ENCODE measurements around the gene ZNF746. TPM values are rescaled to one million over a fixed set of nuclear protein-coding genes. Genes with fewer than 3 reads are reported as not detected.
"Not testable (repeated sequence)": the region's sequence is repeated elsewhere in the genome, so short reads cannot be mapped to it uniquely, and the experiment has no call there.

ZNF746 gene
- total RNA-seq, 4 donors from 2014 or later = 15.8 to 50.4 (median 33.1) TPM

- Histone ChIP-seq H3K9me3 (no peaks in the 10 kb centered on the region), H3K36me3 (peaks cover 0 to 55% (median 22%) of the 10 kb centered on the region in 4 donors), H3K27me3 (no peaks in the 10 kb centered on the region), H3K4me3 (no peak overlapping the region), H3K4me1 (no peaks in the 10 kb centered on the region), H3K27ac (no peak overlapping the region)
- no peak for DNase-seq
- intact Hi-C loops (cut with DNase I; ENCODE audit: low total_unique reads) = no loop called here
- 98% methylated on average over 6 of the region's 6 CpGs; no CpG with 5 or more reads in 1 of the 2 donors for WGBS, 2 donors (ENCODE audit: low coverage in 1 of 2)
- TF ChIP-seq EP300 (IDR thresholded peaks at IDR 0.05; ENCODE audit: low read depth) (no peak), POLR2A (IDR thresholded peaks at IDR 0.05) (no peak), CTCF (IDR thresholded peaks at IDR 0.05) (no peak), POLR2AphosphoS5 (IDR thresholded peaks at IDR 0.05) (no peak)
- in situ Hi-C loops (cut with MboI; ENCODE audit: low pct_ligation_motif_present in 1 of 4, low pct_unique_long_range_greater_than_20kb in 1 of 4, low sequenced_read_pairs in 3 of 4) = no loop called here
These were observed 47.7 kb downstream of the ZNF746 start for GRCh38 chr7:149449897-149450296.

- no peak overlapping the region for H3K4me3 ChIP-seq
- no peak for TF ChIP-seq CTCF (IDR thresholded peaks at IDR 0.05)
- TF ChIP-seq POLR2AphosphoS5 (IDR thresholded peaks at IDR 0.05) = no peak
- no peak for TF ChIP-seq POLR2A (IDR thresholded peaks at IDR 0.05)
- no peak for TF ChIP-seq EP300 (IDR thresholded peaks at IDR 0.05; ENCODE audit: low read depth)
- WGBS, 2 donors (ENCODE audit: low coverage in 1 of 2) = 90 to 100% methylated on average over 1 to 8 of the region's 8 CpGs
- H3K27ac ChIP-seq = no peak overlapping the region
- H3K36me3 ChIP-seq = peaks cover 0 to 46% (median 22%) of the 10 kb centered on the region in 4 donors
- no peaks in the 10 kb centered on the region for H3K27me3 ChIP-seq
- DNase-seq = no peak
- intact Hi-C loops (cut with DNase I; ENCODE audit: low total_unique reads) = no loop called here
- in situ Hi-C loops (cut with MboI; ENCODE audit: low pct_ligation_motif_present in 1 of 4, low pct_unique_long_range_greater_than_20kb in 1 of 4, low sequenced_read_pairs in 3 of 4) = no loop called here
- no peaks in the 10 kb centered on the region for H3K9me3 ChIP-seq
- no peaks in the 10 kb centered on the region for H3K4me1 ChIP-seq
These were observed 48.6 kb downstream of the ZNF746 start for GRCh38 chr7:149448961-149449360.

- intact Hi-C loops (cut with DNase I; ENCODE audit: low total_unique reads); DNase-seq; H3K27me3 ChIP-seq; in situ Hi-C loops (cut with MboI; ENCODE audit: low pct_ligation_motif_present in 1 of 4, low pct_unique_long_range_greater_than_20kb in 1 of 4, low sequenced_read_pairs in 3 of 4); H3K4me1 ChIP-seq; H3K9me3 ChIP-seq; H3K4me3 ChIP-seq; H3K27ac ChIP-seq: not testable (repeated sequence)
- 97 to 100% methylated on average over 9 to 11 of the region's 11 CpGs for WGBS, 2 donors (ENCODE audit: low coverage in 1 of 2)
- H3K36me3 ChIP-seq = peaks cover 0 to 48% (median 22%) of the 10 kb centered on the region in 4 donors
These were observed 51.6 kb downstream of the ZNF746 start for GRCh38 chr7:149446026-149446425.

GRCh38 chr7:149444287-149444686 lies 53.3 kb downstream of the ZNF746 start:
- Histone ChIP-seq H3K36me3 (peaks cover 0 to 30% (median 14%) of the 10 kb centered on the region in 4 donors), H3K27ac (no peak overlapping the region), H3K4me1 (no peaks in the 10 kb centered on the region), H3K27me3 (no peaks in the 10 kb centered on the region), H3K9me3 (no peaks in the 10 kb centered on the region), H3K4me3 (no peak overlapping the region)
- no peak for DNase-seq
- in situ Hi-C loops (cut with MboI; ENCODE audit: low pct_ligation_motif_present in 1 of 4, low pct_unique_long_range_greater_than_20kb in 1 of 4, low sequenced_read_pairs in 3 of 4) = no loop called here
- TF ChIP-seq POLR2A (IDR thresholded peaks at IDR 0.05) (no peak), POLR2AphosphoS5 (IDR thresholded peaks at IDR 0.05) (no peak), EP300 (IDR thresholded peaks at IDR 0.05; ENCODE audit: low read depth) (no peak), CTCF (IDR thresholded peaks at IDR 0.05) (no peak)
- WGBS, 2 donors (ENCODE audit: low coverage in 1 of 2) = 84 to 89% methylated on average over 4 to 6 of the region's 6 CpGs
- intact Hi-C loops (cut with DNase I; ENCODE audit: low total_unique reads) = no loop called here

GRCh38 chr7:149443523-149443922 lies 54.1 kb downstream of the ZNF746 start:
- DNase-seq = no peak
- no peak for TF ChIP-seq POLR2A (IDR thresholded peaks at IDR 0.05)
- no peak for TF ChIP-seq POLR2AphosphoS5 (IDR thresholded peaks at IDR 0.05)
- no peak for TF ChIP-seq CTCF (IDR thresholded peaks at IDR 0.05)
- TF ChIP-seq EP300 (IDR thresholded peaks at IDR 0.05; ENCODE audit: low read depth) = no peak
- in situ Hi-C loops (cut with MboI; ENCODE audit: low pct_ligation_motif_present in 1 of 4, low pct_unique_long_range_greater_than_20kb in 1 of 4, low sequenced_read_pairs in 3 of 4) (no loop called here), intact Hi-C loops (cut with DNase I; ENCODE audit: low total_unique reads) (no loop called here)
- Histone ChIP-seq H3K4me3 (no peak overlapping the region), H3K36me3 (peaks cover 0 to 23% (median 10%) of the 10 kb centered on the region in 4 donors), H3K9me3 (no peaks in the 10 kb centered on the region), H3K27me3 (no peaks in the 10 kb centered on the region), H3K27ac (no peak overlapping the region), H3K4me1 (no peaks in the 10 kb centered on the region)
- 89 to 92% methylated on average over 7 of the region's 7 CpGs for WGBS, 2 donors (ENCODE audit: low coverage in 1 of 2)

Data from transverse colon (tissue), 4 donors.